Left hindlimb (tissue), 1 donor: Measurements from ENCODE around the gene CSF2.
"Not testable (repeated sequence)": the region's sequence is repeated elsewhere in the genome, so short reads cannot be mapped to it uniquely, and the experiment has no call there.

Experiments used
- DNase-seq: peaks from one replicate; pipeline ENCODE4 v3.0.0-alpha.2; 2018

CSF2 gene

DNA sequence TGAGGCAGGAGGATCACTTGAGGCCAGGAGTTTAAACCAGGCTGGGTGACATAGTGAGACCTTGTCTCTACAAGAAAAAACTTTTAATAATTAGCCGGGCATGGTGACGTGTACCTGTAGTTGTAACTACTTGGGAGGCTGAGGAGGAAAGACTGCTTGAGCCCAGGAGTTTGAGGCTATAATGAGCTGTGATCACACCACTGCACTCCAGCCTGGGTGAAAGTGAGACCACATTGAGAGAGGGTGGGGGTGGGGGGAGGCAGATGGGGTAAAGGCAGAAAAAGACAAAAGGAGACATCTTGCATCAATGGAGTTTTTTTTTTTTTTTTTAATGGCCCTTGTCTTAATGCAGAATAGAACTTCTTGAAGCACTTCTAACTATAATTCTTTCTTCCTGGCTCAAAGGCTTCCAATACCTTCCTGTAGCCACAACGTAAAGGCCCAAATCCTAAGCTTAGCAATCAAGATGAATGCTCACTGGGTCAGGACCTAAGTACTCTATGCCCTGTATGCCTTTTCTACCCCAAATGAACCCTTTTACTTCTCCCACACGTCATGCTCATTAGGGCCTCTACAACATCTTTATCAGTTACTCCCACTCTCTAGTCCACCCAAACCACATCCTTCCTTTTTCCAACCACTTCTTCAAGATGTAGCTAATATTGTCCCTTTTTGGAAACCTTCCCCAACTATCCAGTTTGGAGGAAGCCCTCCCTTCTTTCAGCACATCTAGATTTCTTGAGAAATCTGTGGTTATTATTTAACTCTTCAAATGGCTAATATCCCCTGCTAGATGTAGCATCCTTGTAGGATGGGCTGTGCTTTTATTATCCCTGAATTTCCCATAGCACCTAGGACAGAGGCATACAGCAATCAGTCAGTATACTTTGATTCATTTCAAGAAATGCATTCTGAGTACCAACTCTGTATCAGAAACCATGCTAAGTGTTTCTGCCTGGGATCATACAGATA lies 40.8 kb downstream of the CSF2 start:
- no peak for DNase-seq

DNA sequence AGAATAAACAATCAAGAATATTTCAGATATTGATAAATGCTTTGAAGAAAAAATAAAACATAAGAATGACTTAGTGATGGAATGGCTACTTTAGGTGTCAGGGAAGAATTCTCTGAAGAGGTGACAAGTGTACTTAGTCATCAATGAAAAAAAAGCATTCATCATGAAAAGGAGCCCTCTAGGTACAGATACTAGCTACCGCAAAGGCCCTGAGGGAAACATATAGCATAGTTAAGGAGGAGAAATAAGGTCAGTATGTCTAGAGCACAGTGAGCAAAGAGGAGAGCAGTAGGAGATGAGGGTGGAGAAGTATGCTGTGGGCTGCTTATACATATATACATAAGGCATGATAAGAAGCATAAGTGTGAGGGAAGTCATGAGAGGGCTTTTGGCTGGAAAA lies 41.8 kb downstream of the CSF2 start:
- DNase-seq, result no peak

DNA sequence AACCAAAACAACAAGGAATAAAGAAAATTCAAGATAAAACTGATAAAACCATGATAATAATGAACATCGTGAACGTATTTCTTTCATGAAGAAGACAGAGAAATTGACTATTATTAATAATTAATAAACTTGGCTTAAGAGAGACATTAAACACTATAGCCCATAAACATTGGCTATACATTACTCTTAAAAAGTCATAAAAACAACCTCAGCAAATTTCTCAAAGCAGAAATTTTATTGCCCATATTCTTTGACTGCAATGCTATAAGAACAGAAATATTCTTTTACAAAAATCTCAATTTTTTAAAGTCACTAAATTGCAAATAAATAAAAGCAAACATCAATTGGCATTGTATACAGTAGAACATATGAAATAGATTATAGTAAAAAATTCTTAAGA lies 42.5 kb downstream of the CSF2 start:
- DNase-seq, result no peak

DNA sequence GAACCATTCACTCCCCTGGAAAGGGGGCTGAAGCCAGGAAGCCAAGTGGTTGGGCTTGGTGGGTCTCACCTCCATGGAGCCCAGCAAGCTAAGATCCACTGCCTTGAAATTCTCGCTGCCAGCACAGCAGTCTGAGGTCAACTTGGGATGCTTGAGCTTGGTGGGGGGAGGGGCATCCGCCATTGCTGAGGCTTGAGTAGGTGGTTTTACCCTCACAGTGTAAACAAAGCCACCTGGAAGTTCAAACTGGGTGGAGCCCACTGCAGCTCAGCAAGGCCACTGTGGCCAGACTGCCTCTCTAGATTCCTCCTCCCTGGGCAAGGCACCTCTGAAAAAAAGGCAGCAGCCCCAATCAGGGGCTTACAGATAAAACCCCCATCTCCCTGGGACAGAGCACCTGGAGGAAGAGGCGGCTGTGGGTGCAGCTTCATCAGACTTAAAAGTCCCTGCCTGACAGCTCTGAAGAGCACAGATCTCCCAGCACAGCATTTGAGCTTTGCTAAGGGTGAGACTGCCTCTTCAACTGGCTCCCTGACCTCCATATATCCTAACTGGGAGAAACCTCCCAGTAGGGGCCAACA lies 43.4 kb downstream of the CSF2 start:
- not testable (repeated sequence) for DNase-seq

DNA sequence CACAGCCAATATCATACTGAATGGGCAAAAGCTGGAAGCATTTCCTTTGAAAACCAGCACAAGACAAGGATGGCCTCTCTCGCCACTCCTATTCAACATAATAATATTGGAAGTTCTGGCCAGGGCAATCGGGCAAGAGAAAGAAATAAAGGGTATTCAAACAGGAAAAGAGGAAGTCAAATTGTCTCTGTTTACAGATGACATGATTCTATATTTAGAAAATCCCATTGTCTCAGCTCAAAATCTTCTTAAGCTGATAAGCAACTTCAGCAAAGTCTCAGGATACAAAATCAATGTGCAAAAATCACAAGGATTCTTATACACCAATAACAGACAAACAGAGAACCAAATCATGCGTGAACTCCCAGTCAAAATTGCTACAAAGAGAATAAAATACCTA lies 47.1 kb downstream of the CSF2 start:
- DNase-seq, result not testable (repeated sequence)

DNA sequence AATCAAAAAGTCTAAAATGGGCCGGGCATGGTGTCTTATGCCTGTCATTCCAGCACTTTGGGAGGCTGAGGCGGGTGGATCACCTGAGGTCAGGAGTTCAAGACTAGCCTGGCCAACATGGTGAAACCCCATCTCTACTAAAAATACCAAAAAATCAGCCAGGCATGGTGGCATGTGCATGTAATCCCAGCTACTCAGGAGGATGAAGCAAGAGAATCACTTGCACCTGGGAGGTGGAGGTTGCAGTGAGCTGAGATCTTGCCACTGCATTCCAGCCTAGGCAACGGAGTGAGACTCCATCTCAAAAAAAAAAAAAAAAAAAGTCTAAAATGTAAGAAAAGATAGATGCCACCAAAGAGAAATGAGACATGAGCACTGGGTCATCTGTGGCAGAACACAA lies 49.4 kb downstream of the CSF2 start:
- not testable (repeated sequence) for DNase-seq

DNA sequence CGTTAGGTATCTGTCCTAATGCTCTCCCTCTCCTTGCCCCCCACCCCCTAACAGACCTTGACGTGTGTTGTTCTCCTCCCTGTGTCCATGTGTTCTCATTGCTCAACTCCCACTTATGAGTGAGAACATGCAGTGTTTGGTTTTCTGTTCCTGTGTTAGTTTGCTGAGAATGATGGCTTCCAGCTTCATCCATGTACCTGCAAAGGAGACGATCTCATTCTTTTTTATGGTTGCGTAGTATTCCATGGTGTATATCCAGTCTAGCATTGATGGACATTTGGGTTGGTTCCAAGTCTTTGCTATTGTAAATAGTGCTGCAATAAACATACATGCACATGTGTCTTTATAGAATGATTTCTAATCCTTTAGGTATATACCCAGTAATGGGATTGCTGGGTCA lies 50.0 kb downstream of the CSF2 start:
- DNase-seq, result not testable (repeated sequence)
